Measurements from ENCODE around the gene UTF1.

GRCh38 chr10:133239990-133240389 is 10.0 kb downstream of the UTF1 start:
- no peak for TF ChIP-seq CTCF (IDR thresholded peaks at IDR 0.05)
- no peak for TF ChIP-seq POLR2A (IDR thresholded peaks at IDR 0.05)

All from uterus (tissue), 2 donors.